Astrocyte (in vitro differentiated cells and primary cell): ENCODE results near the gene FBXO3. TPM values are rescaled to one million over a fixed set of nuclear protein-coding genes. Genes with fewer than 3 reads are reported as not detected.
"Not testable (repeated sequence)": the region's sequence is repeated elsewhere in the genome, so short reads cannot be mapped to it uniquely, and the experiment has no call there.

Source experiments
- DNase-seq: peaks from one replicate; pipeline ENCODE4 v3.0.0-alpha.2; 2010; ENCODE audit warnings: low read depth
- FAIRE-seq: peaks from 2 replicates; lab custom pipeline; 2011; peaks lifted over from hg19 to GRCh38; lab: Jason Lieb, UNC
- H2AFZ ChIP-seq: 2 replicates; pipeline ENCODE4 v1.6.0; 2012; ENCODE audit warnings: low read depth, low read length, inconsistent platforms
- H3K27ac ChIP-seq: 2 replicates; pipeline ENCODE4 v1.5.1; 2011; ENCODE audit warnings: low read depth, low read length, inconsistent platforms
- H3K27me3 ChIP-seq: 2 replicates; pipeline ENCODE4 v1.6.0; 2011; ENCODE audit warnings: low read length, inconsistent platforms; ENCODE audit not compliant: insufficient read depth
- H3K36me3 ChIP-seq: 2 replicates; pipeline ENCODE4 v1.5.1; 2011; ENCODE audit warnings: low read length, inconsistent platforms; ENCODE audit not compliant: insufficient read depth
- H3K4me1 ChIP-seq: 2 replicates; pipeline ENCODE4 v1.5.1; 2011; ENCODE audit warnings: low read length, inconsistent platforms; ENCODE audit not compliant: insufficient read depth
- H3K4me2 ChIP-seq: 2 replicates; pipeline ENCODE4 v1.6.0; 2012; ENCODE audit warnings: low read length, inconsistent platforms
- H3K4me3 ChIP-seq: 2 replicates; pipeline ENCODE4 v1.5.1; 2011; ENCODE audit warnings: low read depth, mild to moderate bottlenecking, low read length, inconsistent platforms; ENCODE audit not compliant: insufficient read depth
- H3K79me2 ChIP-seq: 2 replicates; pipeline ENCODE4 v1.6.0; 2012; ENCODE audit warnings: mild to moderate bottlenecking, low read length, inconsistent platforms; ENCODE audit not compliant: insufficient read depth
- H3K9ac ChIP-seq: 2 replicates; pipeline ENCODE4 v1.6.0; 2012; ENCODE audit warnings: mild to moderate bottlenecking, low read length, inconsistent platforms
- H3K9me3 ChIP-seq: 2 replicates; pipeline ENCODE4 v1.5.1; 2012; ENCODE audit warnings: low read depth, mild to moderate bottlenecking, low read length, inconsistent platforms; ENCODE audit not compliant: insufficient read depth
- H4K20me1 ChIP-seq: 2 replicates; pipeline ENCODE4 v1.6.0; 2012; ENCODE audit warnings: low read length, inconsistent platforms; ENCODE audit not compliant: insufficient read depth
- H3K27ac Mint-ChIP-seq: one replicate; pipeline ENCODE4 v1.8.0; 2021; ENCODE audit warnings: mild to moderate bottlenecking, mixed read lengths; ENCODE audit not compliant: unreplicated experiment
- H3K27me3 Mint-ChIP-seq: one replicate; pipeline ENCODE4 v1.8.0; 2021; ENCODE audit warnings: low read depth, mixed read lengths; ENCODE audit not compliant: unreplicated experiment
- H3K36me3 Mint-ChIP-seq: one replicate; pipeline ENCODE4 v1.8.0; 2021; ENCODE audit warnings: low read depth, mixed read lengths; ENCODE audit not compliant: unreplicated experiment
- H3K4me1 Mint-ChIP-seq: one replicate; pipeline ENCODE4 v1.8.0; 2021; ENCODE audit warnings: low read depth, mixed read lengths; ENCODE audit not compliant: unreplicated experiment
- H3K4me3 Mint-ChIP-seq: one replicate; pipeline ENCODE4 v1.8.0; 2021; ENCODE audit warnings: mild to moderate bottlenecking, moderate library complexity, mixed read lengths; ENCODE audit not compliant: unreplicated experiment
- H3K9me3 Mint-ChIP-seq: one replicate; pipeline ENCODE4 v1.8.0; 2021; ENCODE audit warnings: mild to moderate bottlenecking, mixed read lengths; ENCODE audit not compliant: unreplicated experiment
- EZH2 ChIP-seq: IDR thresholded peaks from 2 replicates; pipeline ENCODE4 v1.6.1; 2012; ENCODE audit warnings: mild to moderate bottlenecking, low read length, inconsistent platforms; ENCODE audit not compliant: insufficient read depth
- total RNA-seq: library from RNA; stranded (reverse); gene quantifications from 2 replicates; pipeline ENCODE4 v1.2.1, GENCODE V29; 2021
- TF ChIP-seq, protein P1 (sequence below): IDR thresholded peaks from 2 replicates; pipeline ENCODE4 v1.5.1; 2011; ENCODE audit warnings: low read depth, mild to moderate bottlenecking, inconsistent platforms, low read length, moderate library complexity; ENCODE audit not compliant: insufficient read depth

The FBXO3 gene
- total RNA-seq, 1 donor from 2014 or later = 23.5 TPM

DNA sequence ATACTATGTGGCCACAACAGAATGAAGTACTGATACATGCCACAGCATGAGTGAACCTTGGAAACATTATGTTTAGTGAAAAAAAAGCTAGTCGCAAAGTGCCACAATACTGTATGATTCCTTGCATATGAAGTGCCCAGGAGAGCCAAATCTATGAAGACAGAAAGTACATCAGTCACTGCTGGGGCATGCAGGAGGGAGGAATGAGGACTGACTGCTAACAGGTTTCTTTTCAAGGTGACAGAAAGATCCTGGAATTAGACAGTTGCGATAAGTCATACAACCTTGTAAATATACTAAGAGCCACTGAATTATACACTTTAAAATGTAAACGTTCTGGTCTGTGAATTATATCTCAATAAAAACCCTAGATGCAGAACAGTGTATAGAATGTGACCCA is 61.9 kb downstream of the FBXO3 start:
- H3K4me2 ChIP-seq = no peak overlapping the region
- no peak for TF ChIP-seq EZH2
- TF ChIP-seq, protein P1, sequence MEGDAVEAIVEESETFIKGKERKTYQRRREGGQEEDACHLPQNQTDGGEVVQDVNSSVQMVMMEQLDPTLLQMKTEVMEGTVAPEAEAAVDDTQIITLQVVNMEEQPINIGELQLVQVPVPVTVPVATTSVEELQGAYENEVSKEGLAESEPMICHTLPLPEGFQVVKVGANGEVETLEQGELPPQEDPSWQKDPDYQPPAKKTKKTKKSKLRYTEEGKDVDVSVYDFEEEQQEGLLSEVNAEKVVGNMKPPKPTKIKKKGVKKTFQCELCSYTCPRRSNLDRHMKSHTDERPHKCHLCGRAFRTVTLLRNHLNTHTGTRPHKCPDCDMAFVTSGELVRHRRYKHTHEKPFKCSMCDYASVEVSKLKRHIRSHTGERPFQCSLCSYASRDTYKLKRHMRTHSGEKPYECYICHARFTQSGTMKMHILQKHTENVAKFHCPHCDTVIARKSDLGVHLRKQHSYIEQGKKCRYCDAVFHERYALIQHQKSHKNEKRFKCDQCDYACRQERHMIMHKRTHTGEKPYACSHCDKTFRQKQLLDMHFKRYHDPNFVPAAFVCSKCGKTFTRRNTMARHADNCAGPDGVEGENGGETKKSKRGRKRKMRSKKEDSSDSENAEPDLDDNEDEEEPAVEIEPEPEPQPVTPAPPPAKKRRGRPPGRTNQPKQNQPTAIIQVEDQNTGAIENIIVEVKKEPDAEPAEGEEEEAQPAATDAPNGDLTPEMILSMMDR = no peak
- H3K79me2 ChIP-seq = peaks cover 74% of the 10 kb centered on the region
- H3K36me3 ChIP-seq = peaks cover 81% of the 10 kb centered on the region
- DNase-seq (no peak), FAIRE-seq (no peak)
- peaks cover 67% of the 10 kb centered on the region for H4K20me1 ChIP-seq
- H3K9me3 ChIP-seq = no peaks in the 10 kb centered on the region
- Mint-ChIP-seq H3K4me3 (no peak overlapping the region), H3K4me1 (peaks cover 11% of the 10 kb centered on the region), H3K27ac (no peak overlapping the region), H3K36me3 (peaks cover 20% of the 10 kb centered on the region), H3K27me3 (no peaks in the 10 kb centered on the region), H3K9me3 (no peaks in the 10 kb centered on the region)
- no peak overlapping the region for H3K27ac ChIP-seq
- H3K4me1 ChIP-seq = peaks cover 5% of the 10 kb centered on the region
- H3K9ac ChIP-seq = no peak overlapping the region
- no peaks in the 10 kb centered on the region for H3K27me3 ChIP-seq
- no peak overlapping the region for H2AFZ ChIP-seq
- no peak overlapping the region for H3K4me3 ChIP-seq

DNA sequence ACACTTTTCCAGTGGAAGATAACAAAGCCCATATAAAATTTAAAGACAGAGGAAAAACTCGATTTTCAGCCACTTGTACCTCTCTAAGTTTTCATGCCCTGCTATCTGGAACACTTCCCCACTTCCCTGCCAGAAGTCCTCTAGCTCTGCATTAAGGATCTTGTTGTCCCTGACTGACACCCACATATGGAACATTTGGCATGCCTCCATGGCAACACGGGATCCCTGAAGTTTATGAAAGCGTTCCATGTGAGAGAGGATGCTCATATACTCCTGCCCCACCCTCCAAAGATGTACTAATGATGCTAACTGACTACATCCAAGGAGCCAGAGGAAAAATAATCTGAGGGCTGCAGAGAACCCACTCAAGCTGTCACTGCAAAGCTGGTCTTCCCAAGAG is 64.9 kb downstream of the FBXO3 start:
- no peak overlapping the region for H3K27ac Mint-ChIP-seq
- H3K4me3 Mint-ChIP-seq = peak overlapping the region; percentile 16
- H3K27me3 Mint-ChIP-seq = no peaks in the 10 kb centered on the region
- Histone ChIP-seq H3K4me2 (no peak overlapping the region), H3K4me1 (peaks cover 6% of the 10 kb centered on the region), H3K36me3 (peaks cover 83% of the 10 kb centered on the region), H3K27me3 (no peaks in the 10 kb centered on the region), H4K20me1 (peaks cover 48% of the 10 kb centered on the region), H3K79me2 (peaks cover 58% of the 10 kb centered on the region), H3K4me3 (no peak overlapping the region), H3K27ac (no peak overlapping the region), H3K9ac (no peak overlapping the region), H3K9me3 (no peaks in the 10 kb centered on the region), H2AFZ (no peak overlapping the region)
- H3K4me1 Mint-ChIP-seq = peaks cover 11% of the 10 kb centered on the region
- H3K9me3 Mint-ChIP-seq = no peaks in the 10 kb centered on the region
- TF ChIP-seq, protein P1 = no peak
- TF ChIP-seq EZH2 = no peak
- DNase-seq (no peak), FAIRE-seq (no peak)
- peaks cover 21% of the 10 kb centered on the region for H3K36me3 Mint-ChIP-seq

DNA sequence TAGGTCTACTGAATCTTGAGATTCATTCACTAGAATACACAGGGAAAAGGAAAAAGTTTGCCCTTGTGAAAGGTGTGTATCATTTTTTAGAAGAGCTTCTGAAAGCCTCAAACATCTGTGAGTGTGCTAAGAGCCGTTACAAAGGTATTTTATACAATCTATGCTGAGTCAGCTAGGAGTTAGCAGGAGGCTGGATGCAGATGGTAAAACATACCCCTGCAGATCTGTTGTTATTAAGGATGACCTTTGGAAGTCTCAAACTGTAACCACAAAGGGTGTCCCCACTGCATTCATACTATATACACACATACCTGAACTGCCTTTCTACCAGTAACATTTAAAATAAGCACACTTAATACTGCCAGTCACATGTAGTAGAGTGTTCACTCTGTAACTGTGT is 65.3 kb downstream of the FBXO3 start:
- Histone ChIP-seq H3K79me2 (peaks cover 54% of the 10 kb centered on the region), H3K9ac (no peak overlapping the region), H4K20me1 (peaks cover 45% of the 10 kb centered on the region), H3K4me1 (peaks cover 11% of the 10 kb centered on the region), H2AFZ (no peak overlapping the region), H3K36me3 (peaks cover 78% of the 10 kb centered on the region), H3K27me3 (no peaks in the 10 kb centered on the region), H3K4me3 (no peak overlapping the region), H3K27ac (no peak overlapping the region), H3K9me3 (no peaks in the 10 kb centered on the region), H3K4me2 (no peak overlapping the region)
- FAIRE-seq = no peak
- Mint-ChIP-seq H3K4me1 (peaks cover 15% of the 10 kb centered on the region), H3K27me3 (no peaks in the 10 kb centered on the region), H3K4me3 (peak overlapping the region; percentile 16), H3K27ac (no peak overlapping the region), H3K36me3 (peaks cover 22% of the 10 kb centered on the region), H3K9me3 (no peaks in the 10 kb centered on the region)
- no peak for DNase-seq
- no peak for TF ChIP-seq EZH2
- TF ChIP-seq, protein P1 = no peak

DNA sequence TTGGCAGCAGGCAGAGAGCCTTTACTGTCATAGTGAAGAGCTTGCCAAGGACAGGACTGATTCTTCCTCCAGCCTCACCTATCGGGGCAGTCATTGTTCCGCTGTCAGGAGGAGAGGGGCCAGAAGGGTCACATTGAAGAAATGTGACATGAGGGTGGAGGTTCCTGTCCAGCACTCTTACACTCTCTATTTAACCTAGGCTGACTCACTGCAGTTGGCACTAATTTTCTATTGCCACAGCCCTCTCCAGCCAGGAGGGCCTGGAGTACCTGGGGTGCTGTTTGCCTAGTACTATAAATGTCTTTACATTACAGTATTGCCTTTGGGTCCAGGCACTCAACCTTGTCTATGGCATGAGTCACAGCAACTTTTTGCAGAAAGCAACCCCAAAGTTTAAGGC is 66.5 kb downstream of the FBXO3 start:
- not testable (repeated sequence) for DNase-seq, FAIRE-seq, H3K4me2 ChIP-seq, H3K4me3 Mint-ChIP-seq, H3K27me3 Mint-ChIP-seq, H3K9ac ChIP-seq, H3K27ac Mint-ChIP-seq, H3K27me3 ChIP-seq, H3K9me3 Mint-ChIP-seq, H3K4me3 ChIP-seq, H2AFZ ChIP-seq, H3K27ac ChIP-seq, H3K9me3 ChIP-seq
- Histone ChIP-seq H3K36me3 (peaks cover 68% of the 10 kb centered on the region), H3K79me2 (peaks cover 49% of the 10 kb centered on the region), H3K4me1 (peaks cover 22% of the 10 kb centered on the region), H4K20me1 (peaks cover 36% of the 10 kb centered on the region)
- peaks cover 20% of the 10 kb centered on the region for H3K4me1 Mint-ChIP-seq
- H3K36me3 Mint-ChIP-seq = peaks cover 22% of the 10 kb centered on the region
